ENCODE data around the gene MPC2.

DNA sequence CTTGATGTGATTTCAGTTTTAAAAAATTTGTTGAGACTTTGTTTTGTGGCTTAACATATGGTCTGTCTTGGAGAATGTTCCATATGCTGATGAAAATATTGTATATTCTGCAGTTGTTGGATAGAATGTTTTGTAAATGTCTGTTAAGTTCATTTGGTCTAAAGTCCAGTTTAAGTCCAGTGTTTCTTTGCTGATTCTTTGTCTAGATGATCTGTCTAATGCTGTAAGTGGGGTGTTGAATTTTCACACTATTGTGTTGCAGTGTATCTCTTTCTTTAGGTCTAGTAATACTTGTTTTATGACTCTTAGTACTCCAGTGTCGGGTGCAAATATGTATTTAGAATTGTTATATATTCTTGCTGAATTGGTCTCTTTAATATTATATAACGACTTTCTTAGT, 10.9 kb upstream of the MPC2 start:
- TF ChIP-seq CTCF (IDR thresholded peaks at IDR 0.05 in 2 of 3, conservative IDR thresholded peaks at IDR 0.05 in 1 of 3; ENCODE audit: borderline replicate concordance in 1 of 3, insufficient read depth in 1 of 3, low read depth in 2 of 3, low read length in 2 of 3) (no peak), CEBPB (IDR thresholded peaks at IDR 0.05; ENCODE audit: low read depth) (no peak), POLR2AphosphoS5 (IDR thresholded peaks at IDR 0.05; ENCODE audit: low read depth, low read length) (no peak), POLR2A (IDR thresholded peaks at IDR 0.05; ENCODE audit: borderline replicate concordance, extremely low read depth, insufficient read depth, insufficient read length) (no peak), ELF1 (IDR thresholded peaks at IDR 0.05; ENCODE audit: borderline replicate concordance, low read depth) (no peak), ZFX (IDR thresholded peaks at IDR 0.05) (no peak), YY1 (IDR thresholded peaks at IDR 0.05; ENCODE audit: extremely low read depth, insufficient replicate concordance, low read depth, low read length) (no peak)

Data from HCT116 (cell line).